Astrocyte (in vitro differentiated cells and primary cell): Measurements from ENCODE around the gene ELMO2. TPM values are rescaled to one million over a fixed set of nuclear protein-coding genes. Genes with fewer than 3 reads are reported as not detected.

Experiments
- DNase-seq: peaks from one replicate; pipeline ENCODE4 v3.0.0-alpha.2; 2010; ENCODE audit warnings: low read depth
- FAIRE-seq: peaks from 2 replicates; lab custom pipeline; 2011; peaks lifted over from hg19 to GRCh38; lab: Jason Lieb, UNC
- H2AFZ ChIP-seq: 2 replicates; pipeline ENCODE4 v1.6.0; 2012; ENCODE audit warnings: low read depth, low read length, inconsistent platforms
- H3K27ac ChIP-seq: 2 replicates; pipeline ENCODE4 v1.5.1; 2011; ENCODE audit warnings: low read depth, low read length, inconsistent platforms
- H3K27me3 ChIP-seq: 2 replicates; pipeline ENCODE4 v1.6.0; 2011; ENCODE audit warnings: low read length, inconsistent platforms; ENCODE audit not compliant: insufficient read depth
- H3K36me3 ChIP-seq: 2 replicates; pipeline ENCODE4 v1.5.1; 2011; ENCODE audit warnings: low read length, inconsistent platforms; ENCODE audit not compliant: insufficient read depth
- H3K4me1 ChIP-seq: 2 replicates; pipeline ENCODE4 v1.5.1; 2011; ENCODE audit warnings: low read length, inconsistent platforms; ENCODE audit not compliant: insufficient read depth
- H3K4me2 ChIP-seq: 2 replicates; pipeline ENCODE4 v1.6.0; 2012; ENCODE audit warnings: low read length, inconsistent platforms
- H3K4me3 ChIP-seq: 2 replicates; pipeline ENCODE4 v1.5.1; 2011; ENCODE audit warnings: low read depth, mild to moderate bottlenecking, low read length, inconsistent platforms; ENCODE audit not compliant: insufficient read depth
- H3K79me2 ChIP-seq: 2 replicates; pipeline ENCODE4 v1.6.0; 2012; ENCODE audit warnings: mild to moderate bottlenecking, low read length, inconsistent platforms; ENCODE audit not compliant: insufficient read depth
- H3K9ac ChIP-seq: 2 replicates; pipeline ENCODE4 v1.6.0; 2012; ENCODE audit warnings: mild to moderate bottlenecking, low read length, inconsistent platforms
- H3K9me3 ChIP-seq: 2 replicates; pipeline ENCODE4 v1.5.1; 2012; ENCODE audit warnings: low read depth, mild to moderate bottlenecking, low read length, inconsistent platforms; ENCODE audit not compliant: insufficient read depth
- H4K20me1 ChIP-seq: 2 replicates; pipeline ENCODE4 v1.6.0; 2012; ENCODE audit warnings: low read length, inconsistent platforms; ENCODE audit not compliant: insufficient read depth
- H3K27ac Mint-ChIP-seq: one replicate; pipeline ENCODE4 v1.8.0; 2021; ENCODE audit warnings: mild to moderate bottlenecking, mixed read lengths; ENCODE audit not compliant: unreplicated experiment
- H3K27me3 Mint-ChIP-seq: one replicate; pipeline ENCODE4 v1.8.0; 2021; ENCODE audit warnings: low read depth, mixed read lengths; ENCODE audit not compliant: unreplicated experiment
- H3K36me3 Mint-ChIP-seq: one replicate; pipeline ENCODE4 v1.8.0; 2021; ENCODE audit warnings: low read depth, mixed read lengths; ENCODE audit not compliant: unreplicated experiment
- H3K4me1 Mint-ChIP-seq: one replicate; pipeline ENCODE4 v1.8.0; 2021; ENCODE audit warnings: low read depth, mixed read lengths; ENCODE audit not compliant: unreplicated experiment
- H3K4me3 Mint-ChIP-seq: one replicate; pipeline ENCODE4 v1.8.0; 2021; ENCODE audit warnings: mild to moderate bottlenecking, moderate library complexity, mixed read lengths; ENCODE audit not compliant: unreplicated experiment
- H3K9me3 Mint-ChIP-seq: one replicate; pipeline ENCODE4 v1.8.0; 2021; ENCODE audit warnings: mild to moderate bottlenecking, mixed read lengths; ENCODE audit not compliant: unreplicated experiment
- EZH2 ChIP-seq: IDR thresholded peaks from 2 replicates; pipeline ENCODE4 v1.6.1; 2012; ENCODE audit warnings: mild to moderate bottlenecking, low read length, inconsistent platforms; ENCODE audit not compliant: insufficient read depth
- total RNA-seq: library from RNA; stranded (reverse); gene quantifications from 2 replicates; pipeline ENCODE4 v1.2.1, GENCODE V29; 2021
- TF ChIP-seq, protein P1 (sequence below): IDR thresholded peaks from 2 replicates; pipeline ENCODE4 v1.5.1; 2011; ENCODE audit warnings: low read depth, mild to moderate bottlenecking, inconsistent platforms, low read length, moderate library complexity; ENCODE audit not compliant: insufficient read depth

The ELMO2 gene
- total RNA-seq, 1 donor from 2014 or later, result 53.4 TPM

- H3K36me3 Mint-ChIP-seq, result no peaks in the 10 kb centered on the region
- peaks cover 19% of the 10 kb centered on the region for H3K4me1 Mint-ChIP-seq
Observed at GRCh38 chr20:46411637-46412036, 5.2 kb upstream of the ELMO2 start.

DNA sequence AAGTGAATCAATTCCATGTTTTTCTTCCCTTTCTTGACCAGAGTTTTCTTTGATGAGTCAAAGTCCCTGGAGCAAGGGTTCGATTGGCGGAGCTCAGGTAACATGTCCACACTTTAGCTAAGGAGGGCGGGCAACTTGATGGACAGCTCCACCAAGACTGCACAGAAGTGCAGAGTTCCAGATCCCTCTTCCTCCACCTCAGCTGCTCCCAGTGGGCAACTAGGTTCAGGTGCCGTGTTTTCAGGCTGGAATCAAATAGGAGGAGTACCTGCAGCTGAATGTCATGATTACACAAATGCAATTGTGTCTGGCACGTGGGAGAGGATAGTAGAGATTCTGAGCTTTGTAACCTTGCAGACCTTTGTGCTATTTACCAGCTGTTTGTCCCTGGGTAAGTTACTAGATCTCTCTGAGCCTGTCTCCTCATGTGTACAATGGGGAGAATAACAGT is 1.9 kb upstream of the ELMO2 start:
- no peak overlapping the region for H3K27ac Mint-ChIP-seq
- no peaks in the 10 kb centered on the region for H3K36me3 ChIP-seq
- DNase-seq, result no peak
- H3K9me3 Mint-ChIP-seq, result peaks cover 4% of the 10 kb centered on the region
- no peak overlapping the region for H2AFZ ChIP-seq
- TF ChIP-seq, protein P1, sequence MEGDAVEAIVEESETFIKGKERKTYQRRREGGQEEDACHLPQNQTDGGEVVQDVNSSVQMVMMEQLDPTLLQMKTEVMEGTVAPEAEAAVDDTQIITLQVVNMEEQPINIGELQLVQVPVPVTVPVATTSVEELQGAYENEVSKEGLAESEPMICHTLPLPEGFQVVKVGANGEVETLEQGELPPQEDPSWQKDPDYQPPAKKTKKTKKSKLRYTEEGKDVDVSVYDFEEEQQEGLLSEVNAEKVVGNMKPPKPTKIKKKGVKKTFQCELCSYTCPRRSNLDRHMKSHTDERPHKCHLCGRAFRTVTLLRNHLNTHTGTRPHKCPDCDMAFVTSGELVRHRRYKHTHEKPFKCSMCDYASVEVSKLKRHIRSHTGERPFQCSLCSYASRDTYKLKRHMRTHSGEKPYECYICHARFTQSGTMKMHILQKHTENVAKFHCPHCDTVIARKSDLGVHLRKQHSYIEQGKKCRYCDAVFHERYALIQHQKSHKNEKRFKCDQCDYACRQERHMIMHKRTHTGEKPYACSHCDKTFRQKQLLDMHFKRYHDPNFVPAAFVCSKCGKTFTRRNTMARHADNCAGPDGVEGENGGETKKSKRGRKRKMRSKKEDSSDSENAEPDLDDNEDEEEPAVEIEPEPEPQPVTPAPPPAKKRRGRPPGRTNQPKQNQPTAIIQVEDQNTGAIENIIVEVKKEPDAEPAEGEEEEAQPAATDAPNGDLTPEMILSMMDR, result no peak
- TF ChIP-seq EZH2, result no peak
- H3K4me2 ChIP-seq, result no peak overlapping the region
- H3K27me3 ChIP-seq, result peaks cover 9% of the 10 kb centered on the region
- no peak overlapping the region for H3K4me3 ChIP-seq
- H3K27ac ChIP-seq, result no peak overlapping the region
- H3K9ac ChIP-seq, result no peak overlapping the region
- no peaks in the 10 kb centered on the region for H3K27me3 Mint-ChIP-seq
- peaks cover 18% of the 10 kb centered on the region for H4K20me1 ChIP-seq
- peak overlapping the region; percentile 92 for H3K4me3 Mint-ChIP-seq
- H3K4me1 ChIP-seq, result peaks cover 14% of the 10 kb centered on the region
- H3K4me1 Mint-ChIP-seq, result peaks cover 19% of the 10 kb centered on the region
- H3K36me3 Mint-ChIP-seq, result no peaks in the 10 kb centered on the region
- FAIRE-seq, result no peak
- H3K79me2 ChIP-seq, result peaks cover 27% of the 10 kb centered on the region
- H3K9me3 ChIP-seq, result no peaks in the 10 kb centered on the region

More at GRCh38 chr20:46411637-46412036, 5.2 kb upstream of the ELMO2 start:
- H3K9me3 Mint-ChIP-seq, result peaks cover 4% of the 10 kb centered on the region
- Histone ChIP-seq H3K4me2 (no peak overlapping the region), H3K9me3 (no peaks in the 10 kb centered on the region), H3K27me3 (peaks cover 23% of the 10 kb centered on the region), H4K20me1 (no peaks in the 10 kb centered on the region), H3K79me2 (no peaks in the 10 kb centered on the region), H3K4me1 (peaks cover 6% of the 10 kb centered on the region), H3K27ac (no peak overlapping the region), H3K9ac (no peak overlapping the region), H3K36me3 (no peaks in the 10 kb centered on the region), H3K4me3 (no peak overlapping the region), H2AFZ (no peak overlapping the region)
- no peaks in the 10 kb centered on the region for H3K27me3 Mint-ChIP-seq
- DNase-seq (no peak), FAIRE-seq (no peak)
- TF ChIP-seq, protein P1, result no peak
- TF ChIP-seq EZH2, result no peak
- no peak overlapping the region for H3K4me3 Mint-ChIP-seq
- H3K27ac Mint-ChIP-seq, result peak overlapping the region; percentile 42

DNA sequence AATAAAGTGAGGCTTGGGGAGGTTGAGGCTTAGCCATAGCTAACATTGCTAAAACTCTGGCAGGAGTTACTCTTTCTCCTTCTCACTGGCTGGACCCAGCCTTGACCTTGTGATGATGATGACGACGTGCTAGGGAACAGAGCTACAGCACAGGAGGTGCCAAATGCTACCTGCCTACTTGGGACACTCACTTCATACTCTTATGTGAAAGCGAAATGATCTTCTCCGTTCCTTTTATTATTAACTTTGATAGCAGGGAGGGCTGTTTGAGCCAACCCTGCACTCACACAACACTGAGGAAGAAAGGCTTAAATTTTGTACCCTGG is 1.2 kb upstream of the ELMO2 start:
- DNase-seq (no peak), FAIRE-seq (no peak)
- Mint-ChIP-seq H3K9me3 (no peaks in the 10 kb centered on the region), H3K27me3 (no peaks in the 10 kb centered on the region), H3K27ac (no peak overlapping the region), H3K36me3 (no peaks in the 10 kb centered on the region), H3K4me1 (peaks cover 19% of the 10 kb centered on the region), H3K4me3 (peak overlapping the region; percentile 92)
- Histone ChIP-seq H3K9me3 (no peaks in the 10 kb centered on the region), H3K9ac (no peak overlapping the region), H3K36me3 (no peaks in the 10 kb centered on the region), H3K27me3 (peaks cover 7% of the 10 kb centered on the region), H4K20me1 (peaks cover 24% of the 10 kb centered on the region), H2AFZ (no peak overlapping the region), H3K4me1 (peaks cover 14% of the 10 kb centered on the region), H3K79me2 (peaks cover 34% of the 10 kb centered on the region), H3K4me3 (peak overlapping the region; percentile 59), H3K27ac (no peak overlapping the region), H3K4me2 (peak overlapping the region; percentile 89)
- no peak for TF ChIP-seq EZH2
